Ectodermal cell (in vitro differentiated cells): Measurements from ENCODE around the gene NENF. TPM values are rescaled to one million over a fixed set of nuclear protein-coding genes. Genes with fewer than 3 reads are reported as not detected.
"Not testable (repeated sequence)": the region's sequence is repeated elsewhere in the genome, so short reads cannot be mapped to it uniquely, and the experiment has no call there.

ENCODE experiments used
- H3K27ac ChIP-seq: 2 replicates; pipeline ENCODE4 v1.7.0; 2013; ENCODE audit warnings: mild to moderate bottlenecking, low read depth, low read length; ENCODE audit not compliant: insufficient read depth, poor library complexity, severe bottlenecking
- H3K27me3 ChIP-seq: 2 replicates; pipeline ENCODE4 v1.7.0; 2013; ENCODE audit warnings: mild to moderate bottlenecking, low read length; ENCODE audit not compliant: insufficient read depth, control insufficient read depth, poor library complexity, severe bottlenecking
- H3K36me3 ChIP-seq: one replicate; pipeline ENCODE4 v1.7.0; 2013; ENCODE audit warnings: low read length; ENCODE audit not compliant: control insufficient read depth, insufficient read depth
- H3K4me1 ChIP-seq: one replicate; pipeline ENCODE4 v1.7.0; 2013; ENCODE audit warnings: low read length; ENCODE audit not compliant: control insufficient read depth, insufficient read depth
- H3K4me3 ChIP-seq: 2 replicates; pipeline ENCODE4 v1.7.0; 2013; ENCODE audit warnings: low read depth, low read length, control low read depth; ENCODE audit not compliant: insufficient read depth
- H3K9me3 ChIP-seq: 2 replicates; pipeline ENCODE4 v1.7.0; 2013; ENCODE audit warnings: mild to moderate bottlenecking, low read length, moderate library complexity; ENCODE audit not compliant: control insufficient read depth
- WGBS, 2 experiments: methylation state at CpG; one replicate each; pipeline ENCODE4 v1.1.7; 2013; ENCODE audit warnings: missing lambda C conversion rate in 2 of 2; 5-methylcytosine and 5-hydroxymethylcytosine counted together
- polyA plus RNA-seq, 4 experiments: library from polyadenylated mRNA; stranded (reverse); fragments of 50-300 nt; gene quantifications; one replicate each; pipeline ENCODE4 v1.2.3, GENCODE V29; 2013

Gene NENF
- polyA plus RNA-seq (2013, experiment 1 of 4), result 20.4 TPM
- polyA plus RNA-seq (2013, experiment 2 of 4), result 19.8 TPM
- 24.5 TPM for polyA plus RNA-seq (2013, experiment 3 of 4)
- 24.2 TPM for polyA plus RNA-seq (2013, experiment 4 of 4)

DNA sequence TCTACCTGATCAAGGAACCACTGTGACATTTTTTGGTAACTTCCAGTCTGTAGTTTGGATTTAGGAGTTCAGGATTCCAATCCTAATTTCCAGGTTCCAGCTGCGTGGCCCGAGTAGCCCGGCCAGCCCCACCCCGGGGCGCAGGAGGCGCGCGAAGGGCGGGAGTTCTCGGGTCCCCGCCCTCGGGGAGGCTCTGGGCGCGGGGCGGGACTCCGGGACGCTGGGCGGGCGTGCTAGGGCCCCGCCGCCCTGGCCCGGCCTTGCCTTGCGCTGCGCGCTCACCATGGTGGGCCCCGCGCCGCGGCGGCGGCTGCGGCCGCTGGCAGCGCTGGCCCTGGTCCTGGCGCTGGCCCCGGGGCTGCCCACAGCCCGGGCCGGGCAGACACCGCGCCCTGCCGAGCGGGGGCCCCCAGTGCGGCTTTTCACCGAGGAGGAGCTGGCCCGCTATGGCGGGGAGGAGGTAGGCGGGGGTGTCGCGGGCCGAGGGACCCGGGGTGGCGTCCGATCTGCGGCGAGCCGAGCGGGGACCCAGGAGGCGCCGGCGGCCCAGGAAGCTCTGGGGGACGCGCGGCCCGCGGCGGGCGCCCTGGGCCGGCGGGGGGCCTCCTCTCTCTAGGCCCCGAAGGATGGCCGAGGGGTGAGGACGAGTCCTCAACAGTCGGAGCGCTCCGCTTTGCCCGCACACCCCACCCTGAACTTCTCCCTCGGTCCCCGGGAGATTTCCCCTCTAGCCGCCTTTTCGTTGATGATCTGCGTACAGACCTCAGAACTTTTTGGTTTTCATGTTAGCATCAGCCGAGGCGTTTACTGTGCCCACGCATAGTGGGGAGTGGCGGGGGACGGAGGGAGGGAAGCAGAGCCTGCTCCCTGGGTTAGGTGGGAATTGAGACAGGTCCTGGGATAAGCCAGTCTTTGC, at the start of gene NENF:
Gene NENF (plus strand): TSS at position 260 of the 916 bp plus-strand sequence. CDS start 24 bp downstream, at position 284.
- Histone ChIP-seq H3K9me3 (no peaks in the 10 kb centered on the region), H3K27ac (no peak within 1 kb of the TSS), H3K36me3 (no peaks in the 10 kb centered on the region), H3K4me3 (peak within 1 kb of the TSS; percentile 66), H3K27me3 (peaks cover 24% of the 10 kb centered on the region), H3K4me1 (no peaks in the 10 kb centered on the region)
- WGBS, 2 experiments, result 1 to 2% methylated on average over 86 of the region's 86 CpGs

DNA sequence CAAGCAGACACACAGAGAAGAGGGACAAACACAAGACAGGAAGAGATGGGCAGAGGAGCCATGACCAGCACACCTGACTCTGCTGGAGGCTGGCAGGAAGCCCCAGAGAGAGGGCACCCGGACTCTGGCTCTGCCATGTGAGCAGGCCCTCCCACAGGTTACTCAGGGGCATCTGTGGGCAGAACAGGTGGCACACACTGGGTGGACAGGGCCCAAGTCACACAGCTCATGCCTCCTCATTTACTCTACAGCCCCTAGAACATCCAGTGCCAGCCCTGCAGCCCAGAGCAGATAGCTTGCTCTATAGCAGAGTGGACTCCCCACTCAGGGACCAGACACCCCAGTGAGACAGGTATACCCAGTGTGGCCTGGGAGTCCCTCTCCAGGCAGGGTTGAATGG, 46.7 kb upstream of the NENF start:
- 80 to 94% methylated on average over 1 of the region's 1 CpG for WGBS, 2 experiments
- no peaks in the 10 kb centered on the region for H3K27me3 ChIP-seq
- H3K36me3 ChIP-seq, result peaks cover 17% of the 10 kb centered on the region
- H3K27ac ChIP-seq, result no peak overlapping the region
- no peaks in the 10 kb centered on the region for H3K4me1 ChIP-seq
- no peak overlapping the region for H3K4me3 ChIP-seq
- no peaks in the 10 kb centered on the region for H3K9me3 ChIP-seq

DNA sequence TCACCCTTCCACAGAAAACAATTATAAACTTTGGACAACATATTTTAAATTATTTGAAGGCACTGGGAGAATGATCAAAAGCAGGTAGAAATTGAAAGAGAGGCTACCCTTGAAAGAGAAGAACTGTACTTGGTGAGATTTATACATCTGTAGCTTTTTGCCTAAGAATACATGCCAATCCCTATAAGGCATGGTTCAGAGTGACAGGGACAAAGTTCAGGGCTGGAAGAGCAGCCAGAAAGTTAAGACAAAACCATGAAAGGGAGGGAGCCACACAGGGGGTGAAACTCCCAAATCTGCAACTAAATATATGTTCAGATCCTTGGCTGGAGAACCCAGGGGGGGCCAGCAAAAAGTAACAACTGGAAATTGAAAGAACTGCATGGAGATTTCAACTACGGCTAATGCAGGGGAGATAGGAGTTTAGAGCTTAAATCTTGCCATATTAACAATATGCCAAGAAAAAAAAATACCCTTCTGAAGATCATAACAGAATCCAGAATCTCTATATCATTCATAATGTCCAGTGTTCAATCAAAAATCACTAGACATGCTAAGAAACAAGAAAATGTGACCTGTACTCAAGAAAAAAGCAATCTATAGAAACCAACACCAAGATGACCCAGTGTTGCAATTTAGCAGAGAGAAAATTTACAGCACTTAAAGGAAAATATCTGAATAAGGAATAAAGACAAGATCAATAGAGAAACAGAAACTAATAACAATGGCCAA, 43.6 kb upstream of the NENF start:
- H3K27ac ChIP-seq, result no peak overlapping the region
- H3K27me3 ChIP-seq, result no peaks in the 10 kb centered on the region
- no peaks in the 10 kb centered on the region for H3K4me1 ChIP-seq
- H3K9me3 ChIP-seq, result no peaks in the 10 kb centered on the region
- 67 to 89% methylated on average over 1 of the region's 1 CpG for WGBS, 2 experiments
- H3K4me3 ChIP-seq, result no peak overlapping the region
- H3K36me3 ChIP-seq, result peaks cover 10% of the 10 kb centered on the region

DNA sequence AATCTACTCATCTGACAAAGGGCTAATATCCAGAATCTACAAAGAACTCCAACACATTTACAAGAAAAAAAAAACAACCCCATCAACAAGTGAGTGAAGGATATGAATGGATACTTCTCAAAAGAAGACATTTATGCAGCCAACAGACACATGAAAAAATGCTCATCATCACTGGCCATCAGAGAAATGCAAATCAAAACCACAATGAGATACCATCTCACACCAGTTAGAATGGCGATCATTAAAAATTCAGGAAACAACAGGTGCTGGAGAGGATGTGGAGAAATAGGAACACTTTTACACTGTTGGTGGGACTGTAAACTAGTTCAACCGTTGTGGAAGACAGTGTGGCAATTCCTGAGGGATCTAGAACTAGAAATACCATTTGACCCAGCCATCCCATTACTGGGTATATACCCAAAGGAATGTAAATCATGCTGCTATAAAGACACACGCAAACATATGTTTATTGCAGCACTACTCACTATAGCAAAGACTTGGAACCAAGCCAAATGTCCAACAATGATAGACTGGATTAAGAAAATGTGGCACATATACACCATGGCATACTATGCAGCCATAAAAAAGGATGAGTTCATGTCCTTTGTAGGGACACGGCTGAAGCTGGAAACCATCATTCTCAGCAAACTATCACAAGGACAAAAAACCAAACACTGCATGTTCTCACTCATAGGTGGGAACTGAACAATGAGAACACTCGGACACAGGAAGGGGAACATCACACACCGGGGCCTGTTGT, 36.9 kb upstream of the NENF start:
- not testable (repeated sequence) for H3K4me1 ChIP-seq, H3K36me3 ChIP-seq, H3K4me3 ChIP-seq, H3K27ac ChIP-seq, H3K9me3 ChIP-seq, H3K27me3 ChIP-seq
- 97 to 98% methylated on average over 5 of the region's 6 CpGs for WGBS, 2 experiments

DNA sequence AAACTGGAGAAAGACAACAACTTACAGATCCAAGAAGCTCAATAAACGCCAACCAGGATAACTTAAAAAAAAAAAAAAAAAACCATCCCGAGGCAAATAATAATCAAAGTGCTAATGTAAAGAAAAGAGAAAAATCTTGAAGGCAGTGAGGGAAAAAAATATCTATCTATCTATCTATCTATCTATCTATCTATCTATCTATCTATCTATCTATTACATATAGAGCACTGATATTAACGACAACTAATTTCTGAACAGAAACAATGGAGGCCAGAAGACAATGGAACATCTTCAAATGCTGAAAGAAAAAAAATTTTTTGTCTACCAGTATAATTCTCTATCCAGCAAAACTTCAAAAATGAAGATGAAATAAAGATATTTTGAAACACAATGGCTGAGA, 36.1 kb upstream of the NENF start:
- Histone ChIP-seq H3K27ac (no peak overlapping the region), H3K9me3 (no peaks in the 10 kb centered on the region), H3K4me1 (no peaks in the 10 kb centered on the region), H3K36me3 (no peaks in the 10 kb centered on the region), H3K27me3 (no peaks in the 10 kb centered on the region), H3K4me3 (no peak overlapping the region)
- WGBS, 2 experiments, result 83 to 100% methylated on average over 1 of the region's 3 CpGs

DNA sequence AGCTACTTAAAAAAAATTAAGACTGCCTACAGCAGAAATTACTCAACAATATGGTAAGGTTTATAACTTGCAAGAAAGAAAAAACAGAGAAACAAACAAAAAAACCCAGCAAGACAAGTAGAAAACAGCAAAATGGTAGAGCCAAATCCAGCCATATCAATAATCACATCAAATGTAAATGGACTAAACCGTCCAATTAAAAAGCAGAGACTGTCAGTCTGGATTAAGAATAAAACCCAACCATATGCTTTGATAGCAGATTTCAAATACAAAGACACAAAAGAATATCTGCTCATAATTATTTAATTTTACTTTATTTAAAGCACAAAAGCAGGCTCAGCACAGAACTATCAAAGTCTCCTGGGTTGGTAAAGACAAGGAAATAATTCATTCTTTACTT, 35.5 kb upstream of the NENF start:
- 87 to 98% methylated on average over 1 of the region's 1 CpG for WGBS, 2 experiments

DNA sequence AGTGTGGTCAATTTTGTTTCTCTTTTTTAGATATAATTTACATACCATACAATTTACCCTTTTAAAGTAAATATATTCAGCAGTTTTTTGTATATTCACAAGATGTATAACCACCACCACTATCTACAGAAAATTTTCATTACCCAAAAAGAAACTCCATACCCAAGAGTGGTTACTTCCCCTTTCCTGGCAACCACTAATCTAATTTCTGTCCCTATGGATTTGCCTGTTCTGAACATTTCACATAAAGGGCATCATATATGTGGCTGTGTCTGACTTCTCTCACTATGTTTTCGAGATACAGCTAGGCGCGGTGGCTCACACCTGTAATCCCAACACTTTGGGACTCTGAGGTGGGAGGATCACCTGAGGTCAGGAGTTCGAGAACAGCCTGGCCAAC, 31.7 kb upstream of the NENF start:
- Histone ChIP-seq H3K27me3 (no peaks in the 10 kb centered on the region), H3K4me1 (no peaks in the 10 kb centered on the region), H3K36me3 (peaks cover 5% of the 10 kb centered on the region), H3K27ac (no peak overlapping the region), H3K9me3 (no peaks in the 10 kb centered on the region), H3K4me3 (no peak overlapping the region)
- WGBS, 2 experiments, result 93 to 95% methylated on average over 4 of the region's 4 CpGs

More for the DNA sequence above, 35.5 kb upstream of the NENF start:
- H3K27me3 ChIP-seq, result no peaks in the 10 kb centered on the region
- H3K36me3 ChIP-seq, result no peaks in the 10 kb centered on the region
- H3K4me3 ChIP-seq, result no peak overlapping the region
- H3K9me3 ChIP-seq, result no peaks in the 10 kb centered on the region
- H3K4me1 ChIP-seq, result no peaks in the 10 kb centered on the region
- no peak overlapping the region for H3K27ac ChIP-seq

DNA sequence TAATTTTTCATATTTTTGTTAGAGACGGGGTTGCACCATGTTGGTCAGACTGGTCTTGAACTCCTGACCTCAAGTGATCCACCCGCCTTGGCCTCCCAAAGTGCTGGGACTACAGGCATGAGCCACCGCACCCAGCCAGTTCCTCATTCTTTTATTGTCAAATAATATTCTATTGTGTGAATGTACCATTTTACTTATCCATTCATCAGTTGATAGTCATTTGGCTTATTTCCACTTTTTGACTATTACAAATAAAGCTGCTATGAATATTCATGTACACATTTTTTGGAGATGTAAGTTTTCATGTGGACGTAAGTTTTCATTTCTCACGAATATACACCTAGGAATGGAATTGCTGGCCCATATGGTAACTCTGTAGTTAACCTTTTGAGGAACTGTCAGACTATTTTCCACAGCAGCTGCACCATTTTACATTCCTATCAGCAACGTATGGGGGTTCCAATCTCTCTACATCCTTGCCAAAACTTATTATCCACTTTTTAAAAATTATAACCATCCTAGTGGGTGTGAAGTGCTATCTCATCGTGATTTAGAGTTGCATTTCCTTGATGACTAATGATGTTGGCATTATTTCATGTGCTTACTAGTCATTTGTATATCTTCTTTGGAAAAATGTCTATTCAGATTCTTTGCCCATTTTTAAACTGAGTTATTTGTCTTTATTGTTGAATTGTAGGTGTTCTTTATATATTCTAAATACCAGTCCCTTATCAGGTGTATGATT, 30.7 kb upstream of the NENF start:
- Histone ChIP-seq H3K27ac (no peak overlapping the region), H3K9me3 (no peaks in the 10 kb centered on the region), H3K4me1 (no peaks in the 10 kb centered on the region), H3K4me3 (no peak overlapping the region), H3K36me3 (peaks cover 12% of the 10 kb centered on the region), H3K27me3 (no peaks in the 10 kb centered on the region)
- WGBS, 2 experiments, result 93 to 94% methylated on average over 6 to 7 of the region's 7 CpGs

DNA sequence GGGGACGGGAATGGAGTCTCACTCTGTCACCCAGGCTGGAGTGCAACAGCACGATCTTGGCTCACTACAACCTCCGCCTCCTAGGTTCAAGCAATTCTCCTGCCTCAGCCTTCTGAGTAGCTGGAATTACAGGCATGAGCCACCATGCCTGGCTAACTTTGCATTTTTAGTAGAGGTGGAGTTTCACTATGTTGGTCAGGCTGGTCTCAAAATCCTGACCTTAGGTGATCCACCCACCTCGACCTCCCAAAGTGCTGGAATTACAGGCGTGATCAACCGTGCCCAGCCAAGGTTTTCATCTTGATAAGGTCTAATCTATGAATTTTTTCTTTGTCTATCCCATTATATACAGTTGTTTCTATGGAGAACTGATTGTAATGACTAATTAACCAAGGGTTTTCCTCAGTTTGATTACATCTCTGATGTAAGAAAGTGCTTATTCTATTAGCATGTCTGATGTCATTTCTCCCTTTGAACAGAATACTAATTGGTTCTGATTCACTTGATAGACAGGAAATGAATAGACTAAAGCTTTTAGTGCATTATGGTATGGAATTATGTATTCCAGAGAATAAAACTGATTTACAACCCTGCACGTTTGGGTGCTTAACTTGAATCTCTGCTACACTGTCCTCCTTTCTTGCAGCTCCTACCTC, 29.9 kb upstream of the NENF start:
- WGBS, 2 experiments, result 88 to 91% methylated on average over 7 of the region's 7 CpGs
- no peaks in the 10 kb centered on the region for H3K4me1 ChIP-seq
- H3K27me3 ChIP-seq, result no peaks in the 10 kb centered on the region
- H3K27ac ChIP-seq, result no peak overlapping the region
- H3K9me3 ChIP-seq, result no peaks in the 10 kb centered on the region
- H3K36me3 ChIP-seq, result peaks cover 18% of the 10 kb centered on the region
- no peak overlapping the region for H3K4me3 ChIP-seq
